Panc1 (cell line): ENCODE results near the gene SLC19A3. TPM values are rescaled to one million over a fixed set of nuclear protein-coding genes. Genes with fewer than 3 reads are reported as not detected.

Source experiments
- ATAC-seq: fragments of 200-7000 bp; cut with Tn5 transposase; 2 replicates; pipeline ENCODE4 v1.9.1; 2020; ENCODE audit warnings: mild to moderate bottlenecking, moderate library complexity
- BruUV-seq: library from RNA; stranded (reverse); fragments of 400-500 nt; replicated peaks from 2 replicates; lab custom pipeline; 2021; lab: Mats Ljungman, UMichigan
- CTCF ChIA-PET: fragments of 300-600 bp; sonication (Branson Sonifier 250); formaldehyde crosslinking; loops from one replicate; lab custom pipeline; 2022; ENCODE audit warnings: antibody characterized with exemption; lab: Charles Lee
- POLR2A ChIA-PET: fragments of 300-600 bp; sonication (Branson Sonifier 250); formaldehyde crosslinking; loops from one replicate; lab custom pipeline; 2022; ENCODE audit warnings: antibody characterized with exemption; lab: Charles Lee
- DNase-seq: peaks from one replicate; pipeline ENCODE4 v3.0.0-alpha.2; 2010; ENCODE audit warnings: low read depth, low spot score
- H3K27ac ChIP-seq: 2 replicates; pipeline ENCODE4 v1.5.1; 2011; ENCODE audit warnings: mild to moderate bottlenecking, low read length, inconsistent platforms
- H3K27me3 ChIP-seq: fragments of 200-500 bp; sonication (Bioruptor generic); 2 replicates; pipeline ENCODE4 v1.6.0; 2014; ENCODE audit warnings: low read length, inconsistent platforms; ENCODE audit not compliant: control insufficient read depth, insufficient read depth
- H3K36me3 ChIP-seq: fragments of 200-500 bp; sonication (Bioruptor generic); 2 replicates; pipeline ENCODE4 v1.5.1; 2014; ENCODE audit warnings: inconsistent platforms, mild to moderate bottlenecking, low read length, moderate library complexity; ENCODE audit not compliant: control insufficient read depth, insufficient read depth
- H3K4me1 ChIP-seq: 2 replicates; pipeline ENCODE4 v1.5.1; 2011; ENCODE audit warnings: inconsistent platforms, mild to moderate bottlenecking, low read length, moderate library complexity; ENCODE audit not compliant: control insufficient read depth, insufficient read depth
- H3K4me3 ChIP-seq, 2 experiments: 2 replicates each; pipeline ENCODE4 v1.5.1; 2011 to 2012; ENCODE audit warnings: low read depth in 2 of 2, low read length in 2 of 2, mild to moderate bottlenecking in 2 of 2, inconsistent platforms in 1 of 2, moderate library complexity in 1 of 2
- H3K9me3 ChIP-seq: fragments of 200-500 bp; sonication (Bioruptor generic); 2 replicates; pipeline ENCODE4 v1.5.1; 2014; ENCODE audit warnings: low read depth, mild to moderate bottlenecking, inconsistent platforms, low read length, moderate library complexity; ENCODE audit not compliant: control insufficient read depth, insufficient read depth
- POLR2AphosphoS5 ChIP-seq: IDR thresholded peaks from 2 replicates; pipeline ENCODE4 v1.6.1; 2012; ENCODE audit warnings: mild to moderate bottlenecking, low read depth, low read length, moderate library complexity
- SIN3A ChIP-seq: IDR thresholded peaks from 2 replicates; pipeline ENCODE4 v1.6.1; 2012; ENCODE audit warnings: low read depth, mild to moderate bottlenecking, low read length, moderate library complexity, borderline replicate concordance; ENCODE audit not compliant: insufficient read depth
- TCF7L2 ChIP-seq: IDR thresholded peaks from 2 replicates; pipeline ENCODE4 v1.6.1; 2011; ENCODE audit warnings: mild to moderate bottlenecking, low read depth, low read length, inconsistent platforms
- in situ Hi-C: cut with HindIII; loops from 2 replicates; pipeline ENCODE4 v1.10.0; 2016; ENCODE audit warnings: low sequenced_read_pairs, low pct_unique_long_range_greater_than_20kb
- intact Hi-C: fragments of 100-400 bp; cut with micrococcal nuclease; formaldehyde crosslinking; loops from one replicate; pipeline ENCODE4 v1.10.0; 2022; ENCODE audit not compliant: unreplicated experiment
- total RNA-seq: library from RNA; stranded (reverse); gene quantifications from one replicate; pipeline ENCODE4 v1.2.1, GENCODE V29; 2021; ENCODE audit not compliant: unreplicated experiment
- TF ChIP-seq, protein P1 (sequence below), 2 experiments: IDR thresholded peaks; 2 replicates each; pipeline ENCODE4 v1.6.1; 2011 to 2012; ENCODE audit warnings: low read depth in 2 of 2, control low read depth in 1 of 2, low read length in 1 of 2, mild to moderate bottlenecking in 1 of 2, moderate library complexity in 1 of 2; ENCODE audit not compliant: insufficient read depth in 1 of 2
- TF ChIP-seq, protein P2 (sequence below): fragments of 450-650 bp; IDR thresholded peaks from 2 replicates; pipeline ENCODE4 v1.5.1; 2017; ENCODE audit warnings: mild to moderate bottlenecking

Gene SLC19A3
- total RNA-seq, 1 experiment from 2014 or later, result 0.28 TPM

DNA sequence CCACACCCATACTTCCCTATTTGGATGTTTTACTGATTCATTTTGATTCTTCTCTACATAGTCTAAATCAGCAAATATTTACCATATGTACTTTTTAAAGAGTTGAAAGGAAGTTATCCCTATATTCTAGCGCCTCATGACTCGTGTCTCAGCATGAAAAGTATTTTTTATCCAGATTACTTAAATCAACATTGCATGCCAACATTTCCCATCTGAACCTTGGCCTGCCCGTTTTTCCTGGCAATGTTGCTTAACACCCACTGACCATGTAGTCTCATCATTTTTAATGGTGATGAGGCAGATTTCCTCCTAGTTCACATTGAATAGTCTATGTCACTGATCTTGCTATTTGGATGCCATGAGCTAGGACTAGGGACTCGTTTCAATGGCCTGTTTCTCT is 64.4 kb downstream of the SLC19A3 start:
- H3K27ac ChIP-seq, result no peak overlapping the region
- no peaks in the 10 kb centered on the region for H3K4me1 ChIP-seq
- DNase-seq, result no peak
- H3K27me3 ChIP-seq, result no peaks in the 10 kb centered on the region
- ChIA-PET POLR2A (no interaction called here), CTCF (no interaction called here)
- no peak for ATAC-seq
- no TSS peak for BruUV-seq
- intact Hi-C loops, result loop anchor here (10.0 kb wide), 1 partner anchor 249 kb away; no protein-coding TSS in a partner anchor
- H3K36me3 ChIP-seq, result no peaks in the 10 kb centered on the region
- H3K4me3 ChIP-seq, result no peak overlapping the region
- no peaks in the 10 kb centered on the region for H3K9me3 ChIP-seq
- in situ Hi-C loops, result no loop called here
- TF ChIP-seq, protein P1, sequence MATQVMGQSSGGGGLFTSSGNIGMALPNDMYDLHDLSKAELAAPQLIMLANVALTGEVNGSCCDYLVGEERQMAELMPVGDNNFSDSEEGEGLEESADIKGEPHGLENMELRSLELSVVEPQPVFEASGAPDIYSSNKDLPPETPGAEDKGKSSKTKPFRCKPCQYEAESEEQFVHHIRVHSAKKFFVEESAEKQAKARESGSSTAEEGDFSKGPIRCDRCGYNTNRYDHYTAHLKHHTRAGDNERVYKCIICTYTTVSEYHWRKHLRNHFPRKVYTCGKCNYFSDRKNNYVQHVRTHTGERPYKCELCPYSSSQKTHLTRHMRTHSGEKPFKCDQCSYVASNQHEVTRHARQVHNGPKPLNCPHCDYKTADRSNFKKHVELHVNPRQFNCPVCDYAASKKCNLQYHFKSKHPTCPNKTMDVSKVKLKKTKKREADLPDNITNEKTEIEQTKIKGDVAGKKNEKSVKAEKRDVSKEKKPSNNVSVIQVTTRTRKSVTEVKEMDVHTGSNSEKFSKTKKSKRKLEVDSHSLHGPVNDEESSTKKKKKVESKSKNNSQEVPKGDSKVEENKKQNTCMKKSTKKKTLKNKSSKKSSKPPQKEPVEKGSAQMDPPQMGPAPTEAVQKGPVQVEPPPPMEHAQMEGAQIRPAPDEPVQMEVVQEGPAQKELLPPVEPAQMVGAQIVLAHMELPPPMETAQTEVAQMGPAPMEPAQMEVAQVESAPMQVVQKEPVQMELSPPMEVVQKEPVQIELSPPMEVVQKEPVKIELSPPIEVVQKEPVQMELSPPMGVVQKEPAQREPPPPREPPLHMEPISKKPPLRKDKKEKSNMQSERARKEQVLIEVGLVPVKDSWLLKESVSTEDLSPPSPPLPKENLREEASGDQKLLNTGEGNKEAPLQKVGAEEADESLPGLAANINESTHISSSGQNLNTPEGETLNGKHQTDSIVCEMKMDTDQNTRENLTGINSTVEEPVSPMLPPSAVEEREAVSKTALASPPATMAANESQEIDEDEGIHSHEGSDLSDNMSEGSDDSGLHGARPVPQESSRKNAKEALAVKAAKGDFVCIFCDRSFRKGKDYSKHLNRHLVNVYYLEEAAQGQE (IDR thresholded peaks at IDR 0.05; ENCODE audit: insufficient read depth in 1 of 2, low read depth in 2 of 2, low read length in 1 of 2), result no peak
- TF ChIP-seq TCF7L2 (no peak), SIN3A (no peak), POLR2AphosphoS5 (no peak)
- TF ChIP-seq, protein P2, sequence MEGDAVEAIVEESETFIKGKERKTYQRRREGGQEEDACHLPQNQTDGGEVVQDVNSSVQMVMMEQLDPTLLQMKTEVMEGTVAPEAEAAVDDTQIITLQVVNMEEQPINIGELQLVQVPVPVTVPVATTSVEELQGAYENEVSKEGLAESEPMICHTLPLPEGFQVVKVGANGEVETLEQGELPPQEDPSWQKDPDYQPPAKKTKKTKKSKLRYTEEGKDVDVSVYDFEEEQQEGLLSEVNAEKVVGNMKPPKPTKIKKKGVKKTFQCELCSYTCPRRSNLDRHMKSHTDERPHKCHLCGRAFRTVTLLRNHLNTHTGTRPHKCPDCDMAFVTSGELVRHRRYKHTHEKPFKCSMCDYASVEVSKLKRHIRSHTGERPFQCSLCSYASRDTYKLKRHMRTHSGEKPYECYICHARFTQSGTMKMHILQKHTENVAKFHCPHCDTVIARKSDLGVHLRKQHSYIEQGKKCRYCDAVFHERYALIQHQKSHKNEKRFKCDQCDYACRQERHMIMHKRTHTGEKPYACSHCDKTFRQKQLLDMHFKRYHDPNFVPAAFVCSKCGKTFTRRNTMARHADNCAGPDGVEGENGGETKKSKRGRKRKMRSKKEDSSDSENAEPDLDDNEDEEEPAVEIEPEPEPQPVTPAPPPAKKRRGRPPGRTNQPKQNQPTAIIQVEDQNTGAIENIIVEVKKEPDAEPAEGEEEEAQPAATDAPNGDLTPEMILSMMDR, result no peak

DNA sequence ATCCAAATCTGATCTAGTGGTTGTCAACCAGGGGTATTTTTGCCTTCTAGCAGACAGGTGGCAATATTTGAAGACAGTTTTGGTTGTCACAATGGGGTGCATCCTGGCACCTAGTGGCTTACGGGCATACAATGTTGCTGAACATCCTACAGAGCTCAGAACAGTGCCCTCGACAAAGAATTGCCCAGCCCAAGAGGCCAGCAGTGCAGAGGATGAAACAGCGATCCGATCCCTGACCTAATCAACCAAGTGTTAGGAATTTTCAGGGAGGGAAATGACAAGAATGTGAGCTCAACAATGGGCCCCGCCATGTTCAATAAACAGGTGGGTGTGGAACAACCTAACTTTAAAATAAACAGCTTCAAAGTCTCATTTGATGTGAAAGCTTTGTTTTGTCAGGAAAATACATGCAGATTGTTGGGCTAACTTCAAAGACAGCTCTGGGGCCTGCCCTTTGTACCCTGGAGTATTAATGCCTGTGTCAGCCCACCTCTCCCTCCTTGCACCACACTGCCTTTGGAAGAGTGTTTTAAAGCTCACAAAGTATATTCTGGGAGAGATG is 73.8 kb downstream of the SLC19A3 start:
- no peak for ATAC-seq
- CTCF ChIA-PET, result no interaction called here
- POLR2A ChIA-PET, result no interaction called here
- no peak overlapping the region for H3K4me3 ChIP-seq
- no peaks in the 10 kb centered on the region for H3K4me1 ChIP-seq
- H3K9me3 ChIP-seq, result no peaks in the 10 kb centered on the region
- intact Hi-C loops (no loop called here), in situ Hi-C loops (no loop called here)
- DNase-seq, result no peak
- H3K27ac ChIP-seq, result no peak overlapping the region
- BruUV-seq, result no TSS peak
- H3K36me3 ChIP-seq, result no peaks in the 10 kb centered on the region
- H3K27me3 ChIP-seq, result no peaks in the 10 kb centered on the region
- TF ChIP-seq, protein P1 (IDR thresholded peaks at IDR 0.05; ENCODE audit: insufficient read depth in 1 of 2, low read depth in 2 of 2, low read length in 1 of 2), result no peak
- TF ChIP-seq POLR2AphosphoS5 (no peak), TCF7L2 (no peak), SIN3A (no peak)
- TF ChIP-seq, protein P2, result no peak
